ENCODE data around the gene DENND1A. TPM values are rescaled to one million over a fixed set of nuclear protein-coding genes. Genes with fewer than 3 reads are reported as not detected.
"Not testable (repeated sequence)": the region's sequence is repeated elsewhere in the genome, so short reads cannot be mapped to it uniquely, and the experiment has no call there.

DENND1A gene
- total RNA-seq, 1 experiment from 2014 or later, result 19.7 TPM

DNA sequence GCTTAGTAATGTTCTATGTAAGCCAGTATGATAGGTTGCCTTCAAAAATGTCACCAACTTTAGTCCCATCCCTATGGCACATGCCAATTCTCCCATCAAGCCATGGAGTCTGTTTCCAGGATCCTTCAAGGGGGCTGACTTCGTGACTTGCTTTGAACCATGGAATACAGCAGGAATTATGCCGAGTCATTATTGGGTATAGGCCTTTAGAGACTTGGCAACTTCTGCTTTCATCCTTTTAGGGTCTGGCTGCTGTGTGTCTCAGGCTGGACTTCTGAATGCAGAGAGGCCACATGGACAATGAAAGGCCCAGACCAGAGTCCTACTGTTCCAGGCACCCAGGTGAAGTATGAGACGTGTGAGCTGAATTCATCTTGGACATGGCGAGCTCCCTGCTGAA lies 109.8 kb downstream of the DENND1A start:
- ATAC-seq, result no peak
- Histone ChIP-seq H3K27ac (ENCODE audit: low read length) (no peak overlapping the region), H3K27me3 (ENCODE audit: control insufficient read depth, insufficient read depth, low read length) (no peaks in the 10 kb centered on the region), H3K4me1 (ENCODE audit: control insufficient read depth, insufficient read depth, low read length) (no peaks in the 10 kb centered on the region; the same call in 1 of the 2 replicates), H3K9me3 (ENCODE audit: control insufficient read depth, insufficient read depth, low read depth, low read length) (no peaks in the 10 kb centered on the region), H3K4me3 (ENCODE audit: low read depth in 2 of 2, low read length in 2 of 2) (no peak overlapping the region), H3K36me3 (ENCODE audit: control insufficient read depth, insufficient read depth, low read length) (no peaks in the 10 kb centered on the region)
- in situ Hi-C loops (cut with HindIII; ENCODE audit: low pct_unique_long_range_greater_than_20kb, low sequenced_read_pairs) (no loop called here), intact Hi-C loops (cut with micrococcal nuclease; ENCODE audit: unreplicated experiment) (no loop called here)
- no peak for DNase-seq (ENCODE audit: low read depth, low spot score)
- ChIA-PET POLR2A (no interaction called here), CTCF (no interaction called here)
- no peak for TF ChIP-seq SIN3A (IDR thresholded peaks at IDR 0.05; ENCODE audit: borderline replicate concordance, insufficient read depth, low read depth, low read length)
- no peak for TF ChIP-seq REST (IDR thresholded peaks at IDR 0.05; ENCODE audit: insufficient read depth in 1 of 2, low read depth in 2 of 2, low read length in 1 of 2)
- TF ChIP-seq POLR2AphosphoS5 (IDR thresholded peaks at IDR 0.05; ENCODE audit: low read depth, low read length), result no peak
- no TSS peak for BruUV-seq (replicated peaks)

DNA sequence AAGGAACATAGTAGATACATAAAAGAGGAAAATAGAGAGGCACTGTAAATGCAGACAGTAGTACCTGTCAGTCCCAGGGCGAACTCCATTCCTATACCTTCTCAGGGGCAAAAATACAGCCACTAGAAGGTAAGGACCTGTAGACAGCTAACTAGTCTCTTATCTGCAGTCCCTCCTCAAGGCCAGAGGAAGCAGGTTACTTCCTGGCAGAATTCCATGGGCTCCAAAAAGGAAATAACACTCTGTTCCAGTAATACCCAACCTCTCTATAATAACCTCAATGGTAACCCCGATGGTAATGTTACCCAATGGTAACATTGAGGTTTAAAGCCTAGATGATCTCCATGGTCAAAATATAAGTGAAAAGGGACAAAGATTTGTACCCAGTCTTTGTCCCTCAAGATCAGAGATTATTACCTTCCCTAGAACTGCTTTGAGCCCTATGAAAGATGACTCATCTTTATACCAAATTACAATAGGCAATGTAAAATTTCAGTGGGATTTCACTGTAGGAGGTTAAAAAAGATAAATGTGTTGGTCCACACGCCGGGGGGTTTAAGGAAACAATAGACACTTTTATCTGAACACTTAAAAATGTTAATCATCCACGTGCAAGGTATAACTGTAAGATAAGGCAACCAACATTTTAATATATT lies 113.0 kb downstream of the DENND1A start:
- no peak overlapping the region for H3K4me3 ChIP-seq (ENCODE audit: low read depth in 2 of 2, low read length in 2 of 2)
- POLR2A ChIA-PET, result no interaction called here
- intact Hi-C loops (cut with micrococcal nuclease; ENCODE audit: unreplicated experiment) (no loop called here), in situ Hi-C loops (cut with HindIII; ENCODE audit: low pct_unique_long_range_greater_than_20kb, low sequenced_read_pairs) (no loop called here)
- H3K9me3 ChIP-seq (ENCODE audit: control insufficient read depth, insufficient read depth, low read depth, low read length), result no peaks in the 10 kb centered on the region
- no peak for ATAC-seq
- no peaks in the 10 kb centered on the region; the same call in 1 of the 2 replicates for H3K4me1 ChIP-seq (ENCODE audit: control insufficient read depth, insufficient read depth, low read length)
- no peak overlapping the region for H3K27ac ChIP-seq (ENCODE audit: low read length)
- CTCF ChIA-PET, result interaction anchor here (0.6 kb wide), 1 partner anchor 24 kb away, joined by 10 read pairs; no protein-coding TSS in a partner anchor
- no TSS peak for BruUV-seq (replicated peaks)
- no peak for DNase-seq (ENCODE audit: low read depth, low spot score)
- no peaks in the 10 kb centered on the region for H3K27me3 ChIP-seq (ENCODE audit: control insufficient read depth, insufficient read depth, low read length)
- H3K36me3 ChIP-seq (ENCODE audit: control insufficient read depth, insufficient read depth, low read length), result no peaks in the 10 kb centered on the region
- TF ChIP-seq REST (IDR thresholded peaks at IDR 0.05; ENCODE audit: insufficient read depth in 1 of 2, low read depth in 2 of 2, low read length in 1 of 2) (no peak), POLR2AphosphoS5 (IDR thresholded peaks at IDR 0.05; ENCODE audit: low read depth, low read length) (no peak), TCF7L2 (IDR thresholded peaks at IDR 0.05; ENCODE audit: low read depth, low read length) (no peak), CTCF (IDR thresholded peaks at IDR 0.05) (no peak), SIN3A (IDR thresholded peaks at IDR 0.05; ENCODE audit: borderline replicate concordance, insufficient read depth, low read depth, low read length) (no peak)

GRCh38 chr9:123815856-123816255 lies 114.1 kb downstream of the DENND1A start:
- H3K9me3 ChIP-seq (ENCODE audit: control insufficient read depth, insufficient read depth, low read depth, low read length); H3K4me3 ChIP-seq (ENCODE audit: low read depth in 2 of 2, low read length in 2 of 2); H3K27me3 ChIP-seq (ENCODE audit: control insufficient read depth, insufficient read depth, low read length); intact Hi-C loops (cut with micrococcal nuclease; ENCODE audit: unreplicated experiment); DNase-seq (ENCODE audit: low read depth, low spot score); H3K4me1 ChIP-seq (ENCODE audit: control insufficient read depth, insufficient read depth, low read length); ATAC-seq; POLR2A ChIA-PET; H3K27ac ChIP-seq (ENCODE audit: low read length); in situ Hi-C loops (cut with HindIII; ENCODE audit: low pct_unique_long_range_greater_than_20kb, low sequenced_read_pairs); CTCF ChIA-PET; BruUV-seq (replicated peaks); H3K36me3 ChIP-seq (ENCODE audit: control insufficient read depth, insufficient read depth, low read length): not testable (repeated sequence)
